Tibial artery (tissue), 4 donors: Measurements from ENCODE around the gene SLC5A5.
A peak's percentile ranks its signal among the peaks of the same experiment; 100 is the strongest.

Experiments
- DNase-seq, 2 donors: peaks; one replicate each; pipeline ENCODE4 v3.0.0-alpha.2; 2019
- H3K27ac ChIP-seq, 2 donors: fragments of 200-600 bp; sonication (generic) in 1 of 2; 1 replicate in 1 of 2; 2 replicates in 1 of 2; pipeline ENCODE4 v1.5.1; 2018 to 2019; ENCODE audit warnings: mild to moderate bottlenecking in 1 of 2
- H3K27me3 ChIP-seq, 2 donors: fragments of 200-600 bp; sonication (generic) in 1 of 2; one replicate each; pipeline versions ENCODE4 v1.5.1 to v1.6.0; 2016 to 2019
- H3K36me3 ChIP-seq, 3 donors: fragments of 200-600 bp; sonication (generic) in 2 of 3; one replicate each; pipeline ENCODE4 v1.5.1; 2016 to 2019; ENCODE audit warnings: mild to moderate bottlenecking in 2 of 3
- H3K4me1 ChIP-seq, 4 donors: fragments of 200-600 bp; sonication (generic) in 2 of 4; 1 replicate in 3 of 4; 2 replicates in 1 of 4; pipeline ENCODE4 v1.5.1; 2016 to 2019
- H3K4me3 ChIP-seq, 2 donors: fragments of 200-600 bp; sonication (generic) in 1 of 2; 1 replicate in 1 of 2; 2 replicates in 1 of 2; pipeline ENCODE4 v1.5.1; 2018 to 2019; ENCODE audit warnings: mild to moderate bottlenecking in 2 of 2
- H3K9me3 ChIP-seq, 3 donors: fragments of 200-600 bp; sonication (generic) in 1 of 3; one replicate each; pipeline ENCODE4 v1.5.1; 2016 to 2019
- intact Hi-C: fragments of 100-400 bp; cut with DNase I; formaldehyde crosslinking; loops from one replicate; pipeline ENCODE4 v1.15.0; 2023; ENCODE audit warnings: low total_unique reads
- TF ChIP-seq, protein P1 (sequence below), 2 experiments: fragments of 200-600 bp in 1 of 2; fragments of 450-650 bp in 1 of 2; IDR thresholded peaks; one replicate each; pipeline ENCODE4 v1.5.1; 2017 to 2019; ENCODE audit warnings: antibody characterized with exemption in 2 of 2, mild to moderate bottlenecking in 1 of 2, moderate library complexity in 1 of 2

Gene SLC5A5

DNA sequence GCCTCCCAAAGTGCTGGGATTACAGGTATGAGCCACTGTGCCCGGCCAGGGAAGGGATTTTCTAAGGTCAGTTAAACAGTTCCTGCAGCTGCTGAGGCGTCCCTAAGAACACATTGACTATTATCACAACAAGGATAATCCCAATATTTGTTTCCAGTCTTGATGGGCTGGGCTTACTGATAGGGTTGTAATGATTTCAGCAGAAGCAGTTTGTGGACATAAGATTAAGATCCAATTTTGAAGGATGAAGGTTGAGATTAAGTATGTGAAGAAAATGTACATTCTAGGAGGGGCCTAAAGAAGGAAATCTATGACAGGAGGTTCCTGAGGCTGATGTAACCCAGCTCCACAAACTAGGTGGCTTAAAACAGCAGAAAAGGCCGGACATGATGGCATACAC, 50.4 kb downstream of the SLC5A5 start:
- Histone ChIP-seq H3K27ac (no peak overlapping the region), H3K27me3 (peaks cover 0 to 9% of the 10 kb centered on the region in 2 donors), H3K4me3 (no peak overlapping the region), H3K9me3 (no peaks in the 10 kb centered on the region), H3K36me3 (no peaks in the 10 kb centered on the region), H3K4me1 (no peaks in the 10 kb centered on the region)
- intact Hi-C loops, result no loop called here
- DNase-seq, result no peak
- TF ChIP-seq, protein P1, sequence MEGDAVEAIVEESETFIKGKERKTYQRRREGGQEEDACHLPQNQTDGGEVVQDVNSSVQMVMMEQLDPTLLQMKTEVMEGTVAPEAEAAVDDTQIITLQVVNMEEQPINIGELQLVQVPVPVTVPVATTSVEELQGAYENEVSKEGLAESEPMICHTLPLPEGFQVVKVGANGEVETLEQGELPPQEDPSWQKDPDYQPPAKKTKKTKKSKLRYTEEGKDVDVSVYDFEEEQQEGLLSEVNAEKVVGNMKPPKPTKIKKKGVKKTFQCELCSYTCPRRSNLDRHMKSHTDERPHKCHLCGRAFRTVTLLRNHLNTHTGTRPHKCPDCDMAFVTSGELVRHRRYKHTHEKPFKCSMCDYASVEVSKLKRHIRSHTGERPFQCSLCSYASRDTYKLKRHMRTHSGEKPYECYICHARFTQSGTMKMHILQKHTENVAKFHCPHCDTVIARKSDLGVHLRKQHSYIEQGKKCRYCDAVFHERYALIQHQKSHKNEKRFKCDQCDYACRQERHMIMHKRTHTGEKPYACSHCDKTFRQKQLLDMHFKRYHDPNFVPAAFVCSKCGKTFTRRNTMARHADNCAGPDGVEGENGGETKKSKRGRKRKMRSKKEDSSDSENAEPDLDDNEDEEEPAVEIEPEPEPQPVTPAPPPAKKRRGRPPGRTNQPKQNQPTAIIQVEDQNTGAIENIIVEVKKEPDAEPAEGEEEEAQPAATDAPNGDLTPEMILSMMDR (IDR thresholded peaks at IDR 0.05), result no peak

GRCh38 chr19:17926044-17926443, 54.3 kb downstream of the SLC5A5 start:
- H3K27me3 ChIP-seq, result peaks cover 0 to 6% of the 10 kb centered on the region in 2 donors
- TF ChIP-seq, protein P1 (IDR thresholded peaks at IDR 0.05), result no peak
- H3K4me1 ChIP-seq, result no peaks in the 10 kb centered on the region
- H3K9me3 ChIP-seq, result no peaks in the 10 kb centered on the region
- DNase-seq, result no peak
- H3K4me3 ChIP-seq, result no peak overlapping the region
- intact Hi-C loops, result no loop called here
- H3K27ac ChIP-seq, result no peak overlapping the region
- no peaks in the 10 kb centered on the region for H3K36me3 ChIP-seq

GRCh38 chr19:17929056-17929455, 57.3 kb downstream of the SLC5A5 start:
- Histone ChIP-seq H3K27ac (no peak overlapping the region), H3K27me3 (peaks cover 0 to 6% of the 10 kb centered on the region in 2 donors), H3K9me3 (no peaks in the 10 kb centered on the region), H3K4me3 (no peak overlapping the region), H3K4me1 (peaks cover 0 to 16% (median 14%) of the 10 kb centered on the region in 4 donors), H3K36me3 (no peaks in the 10 kb centered on the region)
- intact Hi-C loops, result no loop called here
- no peak for DNase-seq
- TF ChIP-seq, protein P1 (IDR thresholded peaks at IDR 0.05), result no peak

- intact Hi-C loops, result loop anchor here (5.0 kb wide), 1 partner anchor 74 kb away; the partner anchor contains the start of gene RPL18A
- no peak for DNase-seq
- Histone ChIP-seq H3K36me3 (peaks cover 0 to 7% (median 6%) of the 10 kb centered on the region in 3 donors), H3K27me3 (no peaks in the 10 kb centered on the region), H3K4me3 (peak overlapping the region; percentile 64 to 88), H3K9me3 (no peaks in the 10 kb centered on the region), H3K4me1 (peaks cover 0 to 23% (median 18%) of the 10 kb centered on the region in 4 donors), H3K27ac (no peak overlapping the region)
- TF ChIP-seq, protein P1 (IDR thresholded peaks at IDR 0.05), result no peak
Measured at GRCh38 chr19:17931532-17932191, 59.9 kb downstream of the SLC5A5 start.

- no peaks in the 10 kb centered on the region for H3K9me3 ChIP-seq
- TF ChIP-seq, protein P1 (IDR thresholded peaks at IDR 0.05), result peak; percentile 60 to 63
- DNase-seq, result peak; percentile 85 to 92
- peak within 1 kb of the TSS; percentile 64 to 88 for H3K4me3 ChIP-seq
- H3K27ac ChIP-seq, result peak within 1 kb of the TSS; percentile 69 to 79
- H3K36me3 ChIP-seq, result peaks cover 0 to 17% (median 12%) of the 10 kb centered on the region in 3 donors
- no peaks in the 10 kb centered on the region for H3K27me3 ChIP-seq
- intact Hi-C loops, result loop anchor here (5.0 kb wide), 1 partner anchor 75 kb away; the partner anchor contains the start of gene RPL18A
- H3K4me1 ChIP-seq, result peaks cover 0 to 23% (median 18%) of the 10 kb centered on the region in 4 donors
Measured at GRCh38 chr19:17932485-17933338, 61.0 kb downstream of the SLC5A5 start, which contains the start of gene CCDC124. TSS of gene CCDC124 (plus strand) at chr19:17933015. CDS start at chr19:17936421, 3,406 bp downstream.
